Chondrocyte (in vitro differentiated cells): ENCODE results near the gene LRRC40. TPM values are rescaled to one million over a fixed set of nuclear protein-coding genes. Genes with fewer than 3 reads are reported as not detected.
"Not testable (repeated sequence)": the region's sequence is repeated elsewhere in the genome, so short reads cannot be mapped to it uniquely, and the experiment has no call there.

Experiments
- DNase-seq: peaks from one replicate; pipeline ENCODE4 v3.0.0; 2021; ENCODE audit warnings: mixed read lengths, low spot score
- H3K27ac Mint-ChIP-seq: one replicate; pipeline ENCODE4 v1.8.0; 2021; ENCODE audit warnings: mild to moderate bottlenecking, moderate library complexity, mixed read lengths; ENCODE audit not compliant: unreplicated experiment
- H3K27me3 Mint-ChIP-seq: 2 replicates; pipeline ENCODE4 v1.8.0; 2021; ENCODE audit warnings: low read depth, mixed read lengths
- H3K36me3 Mint-ChIP-seq: 2 replicates; pipeline ENCODE4 v1.8.0; 2021; ENCODE audit warnings: low read depth, mixed read lengths
- H3K4me1 Mint-ChIP-seq: 2 replicates; pipeline ENCODE4 v1.8.0; 2021; ENCODE audit warnings: low read depth, mild to moderate bottlenecking, mixed read lengths
- H3K4me3 Mint-ChIP-seq: one replicate; pipeline ENCODE4 v1.8.0; 2021; ENCODE audit warnings: mild to moderate bottlenecking, moderate library complexity, mixed read lengths; ENCODE audit not compliant: unreplicated experiment
- H3K9me3 Mint-ChIP-seq: 2 replicates; pipeline ENCODE4 v1.8.0; 2021; ENCODE audit warnings: low read depth, mixed read lengths
- total RNA-seq: library from RNA; stranded (reverse); gene quantifications from 3 replicates; pipeline ENCODE4 v1.2.1, GENCODE V29; 2021
- TF ChIP-seq, protein P1 (sequence below): fragments of 200-600 bp; sonication (generic); IDR thresholded peaks from 2 replicates; pipeline ENCODE4 v1.5.0; 2021; ENCODE audit warnings: antibody characterized with exemption, mild to moderate bottlenecking, moderate library complexity

LRRC40 gene
- total RNA-seq, 1 donor from 2014 or later = 15.7 TPM

DNA sequence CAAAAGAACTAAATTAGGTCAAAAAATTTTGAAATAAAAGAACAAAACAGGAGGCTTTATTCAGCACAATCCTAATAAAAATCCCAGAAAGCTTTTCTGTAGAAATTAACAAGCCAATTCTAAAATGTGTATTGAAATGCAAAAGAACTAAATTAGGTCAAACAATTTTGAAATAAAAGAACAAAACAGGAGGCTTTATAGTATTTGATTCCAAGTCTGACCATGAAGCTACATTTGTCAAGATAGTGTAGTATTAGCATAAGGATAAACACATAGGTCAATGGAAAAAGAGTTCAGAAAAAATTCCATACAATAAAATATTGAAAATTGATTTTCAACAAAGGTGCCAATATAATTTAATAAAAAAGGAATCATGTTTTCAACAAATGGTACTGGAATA lies 10.8 kb downstream of the LRRC40 start:
- no peak overlapping the region for H3K4me3 Mint-ChIP-seq
- H3K4me1 Mint-ChIP-seq = peaks cover 6% of the 10 kb centered on the region
- no peak overlapping the region for H3K27ac Mint-ChIP-seq
- H3K27me3 Mint-ChIP-seq = no peaks in the 10 kb centered on the region
- no peak for DNase-seq
- H3K9me3 Mint-ChIP-seq = peaks cover 2% of the 10 kb centered on the region
- H3K36me3 Mint-ChIP-seq = no peaks in the 10 kb centered on the region
- TF ChIP-seq, protein P1, sequence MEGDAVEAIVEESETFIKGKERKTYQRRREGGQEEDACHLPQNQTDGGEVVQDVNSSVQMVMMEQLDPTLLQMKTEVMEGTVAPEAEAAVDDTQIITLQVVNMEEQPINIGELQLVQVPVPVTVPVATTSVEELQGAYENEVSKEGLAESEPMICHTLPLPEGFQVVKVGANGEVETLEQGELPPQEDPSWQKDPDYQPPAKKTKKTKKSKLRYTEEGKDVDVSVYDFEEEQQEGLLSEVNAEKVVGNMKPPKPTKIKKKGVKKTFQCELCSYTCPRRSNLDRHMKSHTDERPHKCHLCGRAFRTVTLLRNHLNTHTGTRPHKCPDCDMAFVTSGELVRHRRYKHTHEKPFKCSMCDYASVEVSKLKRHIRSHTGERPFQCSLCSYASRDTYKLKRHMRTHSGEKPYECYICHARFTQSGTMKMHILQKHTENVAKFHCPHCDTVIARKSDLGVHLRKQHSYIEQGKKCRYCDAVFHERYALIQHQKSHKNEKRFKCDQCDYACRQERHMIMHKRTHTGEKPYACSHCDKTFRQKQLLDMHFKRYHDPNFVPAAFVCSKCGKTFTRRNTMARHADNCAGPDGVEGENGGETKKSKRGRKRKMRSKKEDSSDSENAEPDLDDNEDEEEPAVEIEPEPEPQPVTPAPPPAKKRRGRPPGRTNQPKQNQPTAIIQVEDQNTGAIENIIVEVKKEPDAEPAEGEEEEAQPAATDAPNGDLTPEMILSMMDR = no peak

DNA sequence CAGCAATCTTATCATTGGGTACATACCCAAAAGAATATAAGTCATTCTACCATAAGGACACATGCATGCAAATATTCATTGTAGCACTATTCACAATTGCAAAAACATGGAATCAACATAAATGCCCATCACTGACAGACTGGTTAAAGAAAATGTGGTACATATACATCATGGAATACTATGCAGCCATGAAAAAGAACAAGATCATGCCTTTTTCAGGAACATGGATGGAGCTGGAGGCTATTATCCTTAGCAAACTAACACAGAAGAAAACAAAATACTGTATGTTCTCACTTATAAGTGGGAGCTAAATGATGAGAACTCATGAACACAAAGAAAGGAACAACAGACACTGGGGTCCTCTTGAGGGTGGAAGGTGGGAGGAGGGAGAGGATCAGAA lies 12.9 kb downstream of the LRRC40 start:
- not testable (repeated sequence) for H3K27ac Mint-ChIP-seq, H3K36me3 Mint-ChIP-seq, H3K9me3 Mint-ChIP-seq, H3K4me3 Mint-ChIP-seq, DNase-seq, H3K4me1 Mint-ChIP-seq, H3K27me3 Mint-ChIP-seq

DNA sequence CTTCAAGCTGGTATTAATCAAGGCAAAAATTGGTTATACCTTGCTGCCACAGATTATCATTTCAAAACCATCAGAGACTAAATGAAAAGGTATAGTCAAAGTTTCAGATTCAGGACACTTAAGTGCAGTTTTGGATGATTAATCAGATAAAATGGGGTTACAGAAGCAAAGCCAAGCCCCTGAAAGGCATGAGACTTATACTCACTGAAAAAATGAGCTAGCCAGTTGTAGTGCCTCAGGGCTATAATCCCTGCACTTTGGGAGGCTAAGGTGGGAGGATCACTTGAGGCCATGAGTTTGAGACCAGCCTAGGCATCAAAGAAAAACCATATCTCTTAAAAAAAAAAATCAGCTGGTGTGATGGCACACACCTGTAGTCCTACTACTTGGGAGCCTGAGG lies 15.2 kb downstream of the LRRC40 start:
- Mint-ChIP-seq H3K9me3 (peaks cover 2% of the 10 kb centered on the region), H3K27ac (no peak overlapping the region), H3K4me1 (peaks cover 6% of the 10 kb centered on the region), H3K27me3 (no peaks in the 10 kb centered on the region), H3K36me3 (peaks cover 1% of the 10 kb centered on the region), H3K4me3 (no peak overlapping the region)
- no peak for DNase-seq
- TF ChIP-seq, protein P1 = no peak

DNA sequence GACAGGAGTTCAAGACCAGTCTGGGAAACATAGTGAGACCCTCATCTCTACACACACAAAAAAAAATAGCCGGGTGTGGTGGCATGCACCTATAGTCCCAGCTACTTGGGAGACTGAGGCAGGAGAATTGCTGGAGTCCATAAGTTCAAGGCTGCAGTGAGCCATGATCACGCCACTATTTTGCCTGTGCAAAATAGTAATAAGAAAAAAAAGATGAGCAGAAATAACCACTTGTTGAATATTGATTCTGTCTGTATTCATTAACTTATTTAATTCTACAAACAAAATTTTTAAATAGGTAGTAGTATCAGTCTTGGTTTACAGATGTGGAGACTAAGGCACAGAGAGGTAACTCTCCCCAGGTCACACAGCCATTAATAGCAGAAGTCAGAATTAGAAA lies 16.9 kb downstream of the LRRC40 start:
- peaks cover 6% of the 10 kb centered on the region for H3K4me1 Mint-ChIP-seq
- no peak overlapping the region for H3K27ac Mint-ChIP-seq
- H3K27me3 Mint-ChIP-seq = no peaks in the 10 kb centered on the region
- H3K9me3 Mint-ChIP-seq = peaks cover 2% of the 10 kb centered on the region
- TF ChIP-seq, protein P1 = no peak
- no peak overlapping the region for H3K4me3 Mint-ChIP-seq
- peaks cover 1% of the 10 kb centered on the region for H3K36me3 Mint-ChIP-seq
- DNase-seq = no peak

DNA sequence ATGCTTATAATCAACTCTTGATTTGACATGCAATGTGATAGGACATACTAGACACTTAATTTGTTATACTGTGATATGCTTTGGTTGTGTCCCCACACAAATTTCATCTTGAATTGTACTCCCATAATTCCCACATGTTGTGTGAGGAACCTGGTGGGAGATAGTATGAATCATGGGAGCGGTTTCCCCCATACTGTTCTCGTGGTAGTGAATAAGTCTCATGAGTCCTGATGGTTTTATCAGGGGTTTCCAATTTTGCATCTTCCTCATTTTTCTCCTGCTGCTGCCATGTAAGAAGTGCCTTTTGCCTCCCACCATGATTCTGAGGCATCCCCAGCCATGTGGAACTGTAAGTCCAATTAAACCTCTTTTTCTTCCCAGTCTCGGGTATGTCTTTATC lies 20.2 kb downstream of the LRRC40 start:
- H3K36me3 Mint-ChIP-seq, H3K27ac Mint-ChIP-seq, H3K4me3 Mint-ChIP-seq, H3K9me3 Mint-ChIP-seq, H3K27me3 Mint-ChIP-seq, H3K4me1 Mint-ChIP-seq, DNase-seq: not testable (repeated sequence)

DNA sequence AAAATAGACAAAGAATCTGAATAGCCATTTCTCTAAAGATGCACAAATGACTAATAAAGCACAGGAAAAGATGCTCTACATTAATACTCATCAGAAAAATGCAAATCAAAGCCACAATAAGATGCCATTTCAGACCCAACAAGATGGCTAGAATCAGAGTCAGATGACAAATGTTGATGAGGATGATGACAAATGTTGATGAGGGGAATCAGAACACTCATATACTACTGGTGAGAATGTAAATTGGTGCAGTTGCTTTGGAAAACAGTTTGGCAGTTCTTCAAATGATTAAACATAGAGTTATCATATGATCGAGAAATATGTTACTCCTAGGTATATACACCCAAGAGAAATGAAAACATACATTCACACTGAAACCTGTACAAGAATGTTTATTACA lies 33.9 kb downstream of the LRRC40 start:
- no peak overlapping the region for H3K27ac Mint-ChIP-seq
- TF ChIP-seq, protein P1 = no peak
- no peaks in the 10 kb centered on the region for H3K4me1 Mint-ChIP-seq
- peaks cover 3% of the 10 kb centered on the region for H3K36me3 Mint-ChIP-seq
- no peak for DNase-seq
- no peaks in the 10 kb centered on the region for H3K27me3 Mint-ChIP-seq
- H3K4me3 Mint-ChIP-seq = no peak overlapping the region
- no peaks in the 10 kb centered on the region for H3K9me3 Mint-ChIP-seq
